GM04503 (cell line): ENCODE results near the gene TGIF1.

Experiments
- DNase-seq: peaks from one replicate; pipeline ENCODE4 v3.0.0-alpha.2; 2012; ENCODE audit warnings: low read depth

The TGIF1 gene

GRCh38 chr18:3482258-3482657 lies 32.3 kb downstream of the TGIF1 start:
- DNase-seq, result no peak

DNA sequence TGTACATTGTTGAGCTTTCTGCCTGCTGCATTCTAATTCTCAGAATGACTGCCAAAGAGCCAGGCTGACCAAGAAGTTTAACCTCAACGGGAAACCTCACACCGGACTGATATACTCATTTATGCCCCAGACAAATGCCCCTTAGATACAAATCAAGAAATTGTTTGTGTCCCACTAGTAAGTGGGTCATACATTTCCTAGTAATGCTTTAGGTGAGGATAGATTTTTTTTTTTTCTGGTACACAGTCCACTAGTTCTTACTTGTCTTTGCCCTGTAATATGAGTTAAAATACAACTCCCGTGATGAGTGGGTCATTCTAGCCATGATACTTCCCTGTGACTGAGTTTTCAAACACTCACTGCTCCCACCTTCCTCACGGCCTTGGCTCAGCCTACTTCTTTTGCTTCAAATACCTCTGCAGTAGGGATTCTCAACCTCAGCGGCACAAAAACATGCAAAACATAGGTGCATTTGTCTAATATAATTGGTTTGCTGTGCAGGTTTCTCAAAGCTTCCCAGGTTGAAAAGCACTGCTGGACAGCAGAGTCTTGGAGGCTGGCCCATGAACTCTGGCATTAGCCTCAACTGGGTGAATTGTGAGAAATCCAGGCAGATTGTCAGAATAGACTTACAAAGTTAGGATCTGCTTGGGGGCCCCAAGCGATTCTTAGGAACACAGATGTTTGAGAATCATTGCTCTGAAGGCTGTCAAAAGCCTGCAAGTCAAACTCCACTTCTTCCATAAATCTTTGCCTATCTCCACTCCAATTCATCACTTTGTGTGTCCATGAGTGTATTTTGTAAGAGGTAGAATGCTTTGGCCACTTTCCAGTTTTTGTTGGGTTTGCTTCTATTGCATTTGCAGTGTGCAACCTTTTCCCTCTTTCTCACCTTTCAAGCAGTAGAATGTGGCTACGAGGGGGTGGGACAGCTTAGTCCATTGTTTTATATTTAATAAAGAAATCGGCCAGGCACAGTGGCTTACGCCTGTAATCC lies 35.5 kb downstream of the TGIF1 start:
- no peak for DNase-seq

- no peak for DNase-seq
Observed at GRCh38 chr18:3486512-3486911, 36.5 kb downstream of the TGIF1 start.

- DNase-seq, result no peak
Observed at GRCh38 chr18:3489462-3489861, 39.5 kb downstream of the TGIF1 start.

DNA sequence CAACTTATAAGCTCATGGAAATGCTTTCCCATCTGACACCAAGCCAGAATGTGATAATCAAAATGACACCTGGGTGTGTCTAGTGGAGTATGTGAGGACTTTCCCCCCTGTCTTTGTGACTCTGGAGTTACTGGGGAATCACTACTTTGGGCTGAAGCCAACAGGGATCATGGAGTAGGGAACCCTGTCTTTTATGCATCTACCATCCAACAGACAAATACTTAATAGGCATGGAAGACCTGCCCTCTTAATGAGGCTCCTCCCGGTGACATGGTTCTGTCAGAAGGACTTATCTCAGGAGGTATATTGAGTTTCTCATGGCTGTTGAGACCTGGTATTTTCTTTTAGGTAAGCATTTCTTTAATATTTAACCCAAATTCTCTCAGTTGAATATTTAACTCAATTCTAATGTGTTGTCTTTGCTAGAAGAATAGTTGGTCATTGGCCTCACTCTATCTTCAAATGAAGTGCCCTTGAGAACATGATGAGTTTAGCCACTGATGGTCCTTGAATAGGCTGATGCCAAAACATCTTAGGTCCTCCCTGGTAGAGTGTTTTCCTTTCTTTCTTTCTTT lies 42.1 kb downstream of the TGIF1 start:
- DNase-seq, result no peak

DNA sequence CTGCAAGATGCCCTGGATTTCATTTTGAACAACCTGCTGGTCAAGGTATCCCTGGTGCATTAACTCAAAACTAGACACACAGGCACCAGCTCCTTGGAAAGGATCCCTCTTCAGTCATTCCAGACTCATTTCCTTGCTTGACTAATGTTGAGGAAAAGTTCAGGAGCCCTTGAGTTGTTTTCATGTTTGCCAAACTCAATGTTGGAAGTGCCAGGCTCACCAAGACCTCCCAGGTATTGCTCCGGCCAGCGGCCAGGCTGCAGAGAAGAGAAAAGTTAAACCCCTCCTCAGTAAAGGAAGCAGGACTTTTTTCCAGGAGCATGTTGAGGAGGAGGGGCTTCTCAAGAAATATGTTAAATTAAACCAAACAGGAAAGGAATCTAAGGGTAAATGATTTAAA lies 42.7 kb downstream of the TGIF1 start:
- no peak for DNase-seq

GRCh38 chr18:3493501-3494244 lies 43.7 kb downstream of the TGIF1 start:
- DNase-seq, result no peak

DNA sequence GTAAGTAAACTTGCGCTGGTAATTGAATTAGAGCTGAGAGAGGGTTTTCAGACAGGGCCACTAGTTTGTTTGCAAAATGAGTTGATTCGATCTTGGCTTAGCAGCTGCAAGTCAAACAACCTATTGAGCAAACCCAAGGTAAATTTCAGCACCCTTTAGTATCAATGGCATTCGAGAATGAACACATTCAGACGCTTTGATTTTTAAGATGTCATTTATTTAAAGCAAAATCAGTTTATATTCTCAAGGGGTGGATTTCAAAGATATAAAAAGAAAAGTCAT lies 44.2 kb downstream of the TGIF1 start:
- no peak for DNase-seq

- no peak for DNase-seq
Observed at GRCh38 chr18:3494569-3494968, 44.6 kb downstream of the TGIF1 start.

- DNase-seq, result no peak
Observed at GRCh38 chr18:3495691-3496430, 45.9 kb downstream of the TGIF1 start.

- no peak for DNase-seq
Observed at GRCh38 chr18:3498698-3499471, 48.9 kb downstream of the TGIF1 start.

DNA sequence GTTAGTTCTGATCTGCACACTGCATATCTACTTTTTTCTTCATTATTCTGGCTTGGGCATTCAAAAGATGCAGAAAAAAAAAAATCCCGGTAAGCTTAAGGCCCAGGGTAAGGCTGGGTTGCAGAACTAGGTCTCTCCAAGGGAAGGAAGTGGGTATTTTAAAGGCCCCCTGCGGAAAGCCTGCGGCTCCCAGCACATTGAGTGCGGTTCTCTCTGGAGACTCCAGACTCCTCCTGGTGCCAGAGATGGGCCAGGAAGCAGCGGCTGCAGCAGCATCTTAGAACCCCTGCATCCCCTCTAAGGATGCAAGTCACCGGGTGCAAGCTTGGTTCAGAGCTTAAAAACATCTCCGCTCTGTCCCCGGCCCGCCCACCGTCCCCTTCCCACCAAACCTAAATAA lies 49.5 kb downstream of the TGIF1 start:
- DNase-seq, result no peak

- no peak for DNase-seq
Observed at GRCh38 chr18:3500016-3500415, 50.0 kb downstream of the TGIF1 start.

- DNase-seq, result no peak
Observed at GRCh38 chr18:3502650-3503049, 52.7 kb downstream of the TGIF1 start.

DNA sequence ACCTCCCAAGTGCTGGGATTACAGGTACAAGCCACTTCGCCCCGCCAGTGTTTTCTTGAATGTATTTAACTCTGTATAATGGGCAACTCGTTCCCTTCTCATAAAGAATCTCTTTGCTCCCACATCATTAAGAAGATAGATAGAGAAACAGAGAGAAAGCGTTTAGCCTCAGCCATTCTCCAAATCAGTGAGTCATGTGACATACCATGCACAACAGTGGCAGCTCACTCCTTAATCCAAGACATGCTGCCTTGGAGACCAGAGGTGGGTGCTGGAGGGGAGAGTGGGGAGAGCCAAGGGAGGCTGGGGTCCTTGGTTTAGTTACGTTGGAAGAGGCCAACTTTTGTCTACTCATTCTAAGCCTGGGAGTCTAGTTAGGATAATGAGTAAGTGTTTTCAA lies 54.7 kb downstream of the TGIF1 start:
- no peak for DNase-seq

GRCh38 chr18:3508576-3509549 lies 58.9 kb downstream of the TGIF1 start:
- no peak for DNase-seq
